ENCODE results near the gene PLSCR1.

- TF ChIP-seq CTCF (IDR thresholded peaks at IDR 0.05) = no peak
- peak; percentile 82 to 95 (median 91) for TF ChIP-seq POLR2AphosphoS5 (IDR thresholded peaks at IDR 0.05)
- TF ChIP-seq POLR2A (IDR thresholded peaks at IDR 0.05) = peak; percentile 75 to 87
Measured at GRCh38 chr3:146544002-146544928, at the start of gene PLSCR1.

Data from sigmoid colon (tissue), 4 donors.